Prostate gland (tissue), 2 donors: ENCODE data around the gene TP53I11.

Experiments used
- CTCF ChIP-seq, 4 experiments: fragments of 200-600 bp in 2 of 4; fragments of 450-650 bp in 2 of 4; sonication (generic) in 2 of 4; IDR thresholded peaks; 1 replicate in 3 of 4; 2 replicates in 1 of 4; pipeline ENCODE4 v1.5.1; 2016 to 2019; ENCODE audit warnings: antibody characterized with exemption in 4 of 4, mild to moderate bottlenecking in 2 of 4, moderate library complexity in 2 of 4
- POLR2A ChIP-seq: fragments of 450-650 bp; IDR thresholded peaks from one replicate; pipeline ENCODE4 v1.6.1; 2016; ENCODE audit warnings: antibody characterized with exemption, mild to moderate bottlenecking

- TF ChIP-seq CTCF (IDR thresholded peaks at IDR 0.05) (no peak), POLR2A (no peak)
These were observed 49.5 kb downstream of the TP53I11 start for GRCh38 chr11:44901120-44901633.
